ENCODE data around the gene PRR20E. TPM values are rescaled to one million over a fixed set of nuclear protein-coding genes. Genes with fewer than 3 reads are reported as not detected.
"Not testable (repeated sequence)": the region's sequence is repeated elsewhere in the genome, so short reads cannot be mapped to it uniquely, and the experiment has no call there.

PRR20E gene
- not detected for total RNA-seq

- H3K9me3 Mint-ChIP-seq (ENCODE audit: low read depth); H3K4me3 Mint-ChIP-seq; CTCF ChIA-PET; H3K27me3 Mint-ChIP-seq; ATAC-seq; DNase-seq; H3K4me1 Mint-ChIP-seq; H3K27ac Mint-ChIP-seq; H3K36me3 Mint-ChIP-seq: not testable (repeated sequence)
These were observed at the start of gene PRR20E for GRCh38 chr13:57166897-57167296. PRR20E (plus strand) TSS chr13:57167197; CDS start chr13:57167584, 387 bp downstream.

- CTCF ChIA-PET: no interaction called here
- Mint-ChIP-seq H3K27me3 (no peaks in the 10 kb centered on the region), H3K4me1 (no peaks in the 10 kb centered on the region), H3K27ac (no peak overlapping the region), H3K4me3 (no peak overlapping the region), H3K36me3 (no peaks in the 10 kb centered on the region), H3K9me3 (ENCODE audit: low read depth) (peaks cover 9% of the 10 kb centered on the region)
- ATAC-seq (no peak), DNase-seq (no peak)
These were observed 43.3 kb upstream of the PRR20E start for GRCh38 chr13:57123681-57124080.

- DNase-seq: no peak
- no peak overlapping the region for H3K4me3 Mint-ChIP-seq
- H3K4me1 Mint-ChIP-seq: no peaks in the 10 kb centered on the region
- H3K27ac Mint-ChIP-seq: no peak overlapping the region
- no peaks in the 10 kb centered on the region for H3K27me3 Mint-ChIP-seq
- ATAC-seq: no peak
- H3K36me3 Mint-ChIP-seq: no peaks in the 10 kb centered on the region
- H3K9me3 Mint-ChIP-seq (ENCODE audit: low read depth): peaks cover 11% of the 10 kb centered on the region
- CTCF ChIA-PET: no interaction called here
These were observed 38.1 kb upstream of the PRR20E start for GRCh38 chr13:57128909-57129308.

GRCh38 chr13:57136093-57136492, 30.9 kb upstream of the PRR20E start:
- Mint-ChIP-seq H3K36me3 (no peaks in the 10 kb centered on the region), H3K27me3 (no peaks in the 10 kb centered on the region), H3K4me1 (no peaks in the 10 kb centered on the region), H3K4me3 (no peak overlapping the region), H3K9me3 (ENCODE audit: low read depth) (peaks cover 6% of the 10 kb centered on the region), H3K27ac (no peak overlapping the region)
- CTCF ChIA-PET: no interaction called here
- DNase-seq (no peak), ATAC-seq (no peak)

GRCh38 chr13:57137585-57137984, 29.4 kb upstream of the PRR20E start:
- ATAC-seq (no peak), DNase-seq (no peak)
- no peaks in the 10 kb centered on the region for H3K36me3 Mint-ChIP-seq
- peaks cover 4% of the 10 kb centered on the region for H3K9me3 Mint-ChIP-seq (ENCODE audit: low read depth)
- CTCF ChIA-PET: no interaction called here
- no peaks in the 10 kb centered on the region for H3K4me1 Mint-ChIP-seq
- H3K4me3 Mint-ChIP-seq: no peak overlapping the region
- H3K27ac Mint-ChIP-seq: no peak overlapping the region
- H3K27me3 Mint-ChIP-seq: no peaks in the 10 kb centered on the region

GRCh38 chr13:57138988-57139387, 28.0 kb upstream of the PRR20E start:
- DNase-seq (no peak), ATAC-seq (no peak)
- H3K27ac Mint-ChIP-seq: no peak overlapping the region
- peaks cover 4% of the 10 kb centered on the region for H3K9me3 Mint-ChIP-seq (ENCODE audit: low read depth)
- H3K4me1 Mint-ChIP-seq: no peaks in the 10 kb centered on the region
- no peaks in the 10 kb centered on the region for H3K27me3 Mint-ChIP-seq
- CTCF ChIA-PET: no interaction called here
- no peak overlapping the region for H3K4me3 Mint-ChIP-seq
- no peaks in the 10 kb centered on the region for H3K36me3 Mint-ChIP-seq

GRCh38 chr13:57139781-57140180, 27.2 kb upstream of the PRR20E start:
- H3K4me3 Mint-ChIP-seq; H3K9me3 Mint-ChIP-seq (ENCODE audit: low read depth); H3K36me3 Mint-ChIP-seq; H3K27ac Mint-ChIP-seq; CTCF ChIA-PET; DNase-seq; H3K4me1 Mint-ChIP-seq; H3K27me3 Mint-ChIP-seq; ATAC-seq: not testable (repeated sequence)

- H3K27me3 Mint-ChIP-seq; H3K4me1 Mint-ChIP-seq; H3K36me3 Mint-ChIP-seq; DNase-seq; CTCF ChIA-PET; H3K4me3 Mint-ChIP-seq; ATAC-seq; H3K27ac Mint-ChIP-seq; H3K9me3 Mint-ChIP-seq (ENCODE audit: low read depth): not testable (repeated sequence)
These were observed 26.6 kb upstream of the PRR20E start, which contains the start of gene PRR20A for GRCh38 chr13:57140235-57140968. PRR20A (plus strand) TSS chr13:57140918; CDS start chr13:57141305, 387 bp downstream.

GRCh38 chr13:57147188-57147587, 19.8 kb upstream of the PRR20E start, which contains the start of gene PRR20B:
PRR20B (plus strand) TSS chr13:57147488; CDS start chr13:57147875, 387 bp downstream.
- ATAC-seq; H3K27ac Mint-ChIP-seq; H3K4me3 Mint-ChIP-seq; DNase-seq; H3K36me3 Mint-ChIP-seq; H3K27me3 Mint-ChIP-seq; CTCF ChIA-PET; H3K4me1 Mint-ChIP-seq; H3K9me3 Mint-ChIP-seq (ENCODE audit: low read depth): not testable (repeated sequence)

GRCh38 chr13:57148106-57148505, 18.9 kb upstream of the PRR20E start:
- H3K4me1 Mint-ChIP-seq; H3K27me3 Mint-ChIP-seq; DNase-seq; CTCF ChIA-PET; H3K9me3 Mint-ChIP-seq (ENCODE audit: low read depth); H3K27ac Mint-ChIP-seq; H3K4me3 Mint-ChIP-seq; H3K36me3 Mint-ChIP-seq; ATAC-seq: not testable (repeated sequence)

GRCh38 chr13:57153761-57154160, 13.2 kb upstream of the PRR20E start, which contains the start of gene PRR20C:
PRR20C (plus strand) TSS chr13:57154061; CDS start chr13:57154448, 387 bp downstream.
- not testable (repeated sequence) for DNase-seq

GRCh38 chr13:57160332-57160731, 6.7 kb upstream of the PRR20E start, which contains the start of gene PRR20D:
PRR20D (plus strand) TSS chr13:57160632; CDS start chr13:57161019, 387 bp downstream.
- H3K9me3 Mint-ChIP-seq (ENCODE audit: low read depth); H3K27ac Mint-ChIP-seq; DNase-seq; H3K4me1 Mint-ChIP-seq; H3K36me3 Mint-ChIP-seq; CTCF ChIA-PET; H3K27me3 Mint-ChIP-seq; ATAC-seq; H3K4me3 Mint-ChIP-seq: not testable (repeated sequence)

More at GRCh38 chr13:57153761-57154160, 13.2 kb upstream of the PRR20E start, which contains the start of gene PRR20C:
- CTCF ChIA-PET; H3K9me3 Mint-ChIP-seq (ENCODE audit: low read depth); H3K4me3 Mint-ChIP-seq; ATAC-seq; H3K27ac Mint-ChIP-seq; H3K4me1 Mint-ChIP-seq; H3K27me3 Mint-ChIP-seq; H3K36me3 Mint-ChIP-seq: not testable (repeated sequence)

GRCh38 chr13:57191667-57192066, 24.7 kb downstream of the PRR20E start:
- Mint-ChIP-seq H3K36me3 (no peaks in the 10 kb centered on the region), H3K27ac (no peak overlapping the region)

GRCh38 chr13:57212989-57213388, 46.0 kb downstream of the PRR20E start:
- no peaks in the 10 kb centered on the region for H3K36me3 Mint-ChIP-seq
- CTCF ChIA-PET: no interaction called here
- H3K27me3 Mint-ChIP-seq: no peaks in the 10 kb centered on the region
- DNase-seq (no peak), ATAC-seq (no peak)
- H3K27ac Mint-ChIP-seq: no peak overlapping the region
- H3K9me3 Mint-ChIP-seq (ENCODE audit: low read depth): peaks cover 4% of the 10 kb centered on the region
- H3K4me3 Mint-ChIP-seq: no peak overlapping the region
- no peaks in the 10 kb centered on the region for H3K4me1 Mint-ChIP-seq

More at GRCh38 chr13:57191667-57192066, 24.7 kb downstream of the PRR20E start:
- Mint-ChIP-seq H3K4me3 (no peak overlapping the region), H3K27me3 (no peaks in the 10 kb centered on the region), H3K9me3 (ENCODE audit: low read depth) (peaks cover 9% of the 10 kb centered on the region), H3K4me1 (no peaks in the 10 kb centered on the region)
- no peak for DNase-seq
- CTCF ChIA-PET: no interaction called here
- ATAC-seq: no peak
